ENCODE results near the gene ATXN10.

DNA sequence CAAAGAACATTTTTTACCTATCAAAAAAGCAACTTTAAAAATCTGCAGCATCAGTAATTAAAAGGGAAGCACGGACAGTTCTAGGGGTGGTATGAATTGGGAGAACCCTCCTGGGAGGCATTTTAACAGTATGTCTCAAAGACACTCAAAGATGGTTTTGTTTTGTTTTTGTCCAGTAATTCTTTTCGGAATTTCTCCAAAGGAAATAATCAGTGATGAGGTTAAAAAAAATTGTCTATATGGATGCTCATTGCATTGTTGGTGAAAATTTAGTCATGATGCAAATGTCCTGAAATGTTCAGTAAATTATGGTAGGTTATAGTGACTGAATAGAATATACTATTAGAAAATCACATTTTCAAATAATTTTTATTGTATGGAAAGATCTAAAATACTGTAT, 115.1 kb downstream of the ATXN10 start:
- TF ChIP-seq EZH2 (IDR thresholded peaks at IDR 0.05; ENCODE audit: low read length, missing control alignments) = no peak
- TF ChIP-seq, protein P1, sequence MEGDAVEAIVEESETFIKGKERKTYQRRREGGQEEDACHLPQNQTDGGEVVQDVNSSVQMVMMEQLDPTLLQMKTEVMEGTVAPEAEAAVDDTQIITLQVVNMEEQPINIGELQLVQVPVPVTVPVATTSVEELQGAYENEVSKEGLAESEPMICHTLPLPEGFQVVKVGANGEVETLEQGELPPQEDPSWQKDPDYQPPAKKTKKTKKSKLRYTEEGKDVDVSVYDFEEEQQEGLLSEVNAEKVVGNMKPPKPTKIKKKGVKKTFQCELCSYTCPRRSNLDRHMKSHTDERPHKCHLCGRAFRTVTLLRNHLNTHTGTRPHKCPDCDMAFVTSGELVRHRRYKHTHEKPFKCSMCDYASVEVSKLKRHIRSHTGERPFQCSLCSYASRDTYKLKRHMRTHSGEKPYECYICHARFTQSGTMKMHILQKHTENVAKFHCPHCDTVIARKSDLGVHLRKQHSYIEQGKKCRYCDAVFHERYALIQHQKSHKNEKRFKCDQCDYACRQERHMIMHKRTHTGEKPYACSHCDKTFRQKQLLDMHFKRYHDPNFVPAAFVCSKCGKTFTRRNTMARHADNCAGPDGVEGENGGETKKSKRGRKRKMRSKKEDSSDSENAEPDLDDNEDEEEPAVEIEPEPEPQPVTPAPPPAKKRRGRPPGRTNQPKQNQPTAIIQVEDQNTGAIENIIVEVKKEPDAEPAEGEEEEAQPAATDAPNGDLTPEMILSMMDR (conservative IDR thresholded peaks at IDR 0.05 in 1 of 2, IDR thresholded peaks at IDR 0.05 in 1 of 2; ENCODE audit: low read depth in 1 of 2, low read length in 2 of 2) = no peak

Measured in fibroblast of lung (primary cell).